OCI-LY1 (cell line): ENCODE results near the gene PALB2.

Experiments
- CTCF ChIP-seq: fragments of 200-600 bp; sonication (generic), shearing (Covaris generic); IDR thresholded peaks from 2 replicates; pipeline ENCODE4 v1.5.1; 2017; ENCODE audit warnings: mild to moderate bottlenecking, antibody characterized with exemption, low read length, moderate library complexity, mixed read lengths
- EZH2 ChIP-seq: fragments of 200-600 bp; sonication (generic), shearing (Covaris generic); IDR thresholded peaks from 2 replicates; pipeline ENCODE4 v1.8.0; 2017; ENCODE audit warnings: borderline replicate concordance, mixed run types, mild to moderate bottlenecking, antibody characterized with exemption, low read length, moderate library complexity, mixed read lengths

DNA sequence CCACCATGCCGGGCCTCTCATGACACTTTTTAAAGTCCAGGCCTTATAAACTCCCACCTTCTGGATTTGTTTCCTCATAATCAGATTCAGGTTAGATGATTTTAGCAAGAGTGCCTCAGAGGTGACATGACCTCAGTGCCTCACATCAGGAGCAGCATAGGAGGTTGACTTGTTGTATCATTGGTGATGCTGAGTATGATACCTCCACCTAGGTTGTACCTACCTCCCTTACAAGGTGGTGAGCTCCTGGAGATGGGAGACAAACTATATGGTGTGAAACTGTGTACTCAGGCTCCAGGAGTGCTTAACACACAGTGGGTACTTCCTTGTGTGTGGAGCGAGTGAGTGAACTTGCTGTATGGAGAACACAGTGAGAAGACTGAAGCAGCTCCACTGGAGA lies 63.6 kb downstream of the PALB2 start:
- TF ChIP-seq CTCF (no peak), EZH2 (no peak)
